Ectodermal cell (in vitro differentiated cells): ENCODE results near the gene RETN.

ENCODE experiments used
- H3K27ac ChIP-seq: 2 replicates; pipeline ENCODE4 v1.7.0; 2013; ENCODE audit warnings: mild to moderate bottlenecking, low read depth, low read length; ENCODE audit not compliant: insufficient read depth, poor library complexity, severe bottlenecking
- H3K27me3 ChIP-seq: 2 replicates; pipeline ENCODE4 v1.7.0; 2013; ENCODE audit warnings: mild to moderate bottlenecking, low read length; ENCODE audit not compliant: insufficient read depth, control insufficient read depth, poor library complexity, severe bottlenecking
- H3K36me3 ChIP-seq: one replicate; pipeline ENCODE4 v1.7.0; 2013; ENCODE audit warnings: low read length; ENCODE audit not compliant: control insufficient read depth, insufficient read depth
- H3K4me1 ChIP-seq: one replicate; pipeline ENCODE4 v1.7.0; 2013; ENCODE audit warnings: low read length; ENCODE audit not compliant: control insufficient read depth, insufficient read depth
- H3K4me3 ChIP-seq: 2 replicates; pipeline ENCODE4 v1.7.0; 2013; ENCODE audit warnings: low read depth, low read length, control low read depth; ENCODE audit not compliant: insufficient read depth
- H3K9me3 ChIP-seq: 2 replicates; pipeline ENCODE4 v1.7.0; 2013; ENCODE audit warnings: mild to moderate bottlenecking, low read length, moderate library complexity; ENCODE audit not compliant: control insufficient read depth
- WGBS, 2 experiments: methylation state at CpG; one replicate each; pipeline ENCODE4 v1.1.7; 2013; ENCODE audit warnings: missing lambda C conversion rate in 2 of 2; 5-methylcytosine and 5-hydroxymethylcytosine counted together

RETN gene

DNA sequence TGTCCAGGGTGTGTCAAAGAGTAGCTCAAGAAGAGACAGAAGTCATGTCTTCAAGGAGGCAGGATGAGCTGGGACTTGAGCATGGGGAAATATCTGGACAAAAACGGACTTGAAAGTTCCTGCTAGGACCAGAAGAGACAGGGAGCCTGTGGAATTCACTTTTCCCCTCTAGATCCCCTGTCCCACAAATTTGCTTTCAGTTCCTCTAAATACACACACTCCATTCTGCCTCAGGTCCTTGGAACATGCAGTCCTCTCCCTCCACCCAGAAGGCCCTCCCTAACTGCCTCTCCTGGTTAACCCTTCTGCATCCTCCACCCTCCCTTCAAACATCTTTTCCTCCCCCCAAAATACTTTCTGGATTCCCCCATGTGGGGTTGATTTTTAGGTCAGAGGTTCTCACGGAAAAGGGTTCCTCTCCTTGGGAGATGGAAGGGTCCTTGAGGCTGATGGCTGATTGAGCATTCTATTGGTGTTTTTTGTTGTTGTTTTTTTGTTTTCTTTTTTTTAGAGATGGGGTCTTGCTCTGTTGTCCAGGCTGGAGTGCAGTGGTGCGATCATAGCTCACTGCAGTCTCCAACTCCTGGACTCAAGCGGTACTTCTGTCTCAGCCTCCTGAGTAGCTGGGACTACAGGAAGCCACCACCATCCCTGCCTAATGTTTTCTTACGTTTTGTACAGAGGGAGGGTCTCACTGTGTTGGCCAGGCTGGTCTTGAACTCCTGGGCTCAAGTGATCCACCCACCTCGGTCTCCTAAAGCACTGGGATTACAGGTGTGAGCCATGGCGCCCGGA is 6.9 kb upstream of the RETN start:
- Histone ChIP-seq H3K27me3 (peaks cover 2% of the 10 kb centered on the region), H3K27ac (no peak overlapping the region), H3K4me1 (no peaks in the 10 kb centered on the region), H3K4me3 (no peak overlapping the region), H3K36me3 (no peaks in the 10 kb centered on the region), H3K9me3 (no peaks in the 10 kb centered on the region)
- 77 to 81% methylated on average over 8 of the region's 8 CpGs for WGBS, 2 experiments

DNA sequence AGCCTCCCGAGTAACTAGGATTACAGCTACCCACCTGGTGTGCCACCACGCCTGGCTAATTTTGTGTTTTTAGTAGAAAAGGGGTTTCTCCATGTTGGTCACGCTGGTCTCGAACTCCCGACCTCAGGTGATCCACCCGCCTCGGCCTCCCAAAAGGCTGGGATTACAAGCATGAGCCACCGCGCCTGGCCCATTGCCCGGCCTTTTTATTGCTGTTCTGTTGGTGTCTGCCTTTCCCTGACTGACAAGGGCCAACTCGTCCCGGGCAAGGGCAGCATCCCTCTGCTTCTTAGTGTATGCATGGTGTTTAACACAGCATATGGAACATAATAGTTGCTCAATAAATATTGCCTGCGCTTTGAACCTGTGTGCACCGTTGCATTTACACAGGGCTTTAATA is 6.2 kb upstream of the RETN start:
- no peaks in the 10 kb centered on the region for H3K4me1 ChIP-seq
- H3K36me3 ChIP-seq: no peaks in the 10 kb centered on the region
- H3K27ac ChIP-seq: no peak overlapping the region
- no peaks in the 10 kb centered on the region for H3K9me3 ChIP-seq
- 88 to 89% methylated on average over 12 to 14 of the region's 14 CpGs for WGBS, 2 experiments
- H3K27me3 ChIP-seq: peaks cover 3% of the 10 kb centered on the region
- no peak overlapping the region for H3K4me3 ChIP-seq

DNA sequence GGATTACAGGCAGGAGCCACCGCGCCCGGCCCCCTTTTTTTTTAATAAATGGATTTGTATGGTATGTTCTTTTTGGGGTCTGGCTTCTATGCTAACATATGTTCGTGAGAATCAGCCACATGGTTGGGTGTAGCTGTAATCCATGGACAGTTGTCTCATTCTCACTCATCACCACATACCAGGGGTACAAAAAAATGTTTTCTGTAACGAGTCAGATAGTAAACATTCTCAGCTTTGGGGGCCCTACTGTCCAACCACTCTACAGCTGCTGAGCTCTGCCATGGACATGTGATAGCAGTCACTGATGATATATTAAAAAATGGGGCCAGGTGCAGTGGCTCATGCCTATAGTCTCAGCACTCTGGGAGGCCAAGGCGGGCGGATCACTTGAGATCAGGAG is 5.1 kb upstream of the RETN start:
- H3K9me3 ChIP-seq: no peaks in the 10 kb centered on the region
- WGBS, 2 experiments: 80 to 82% methylated on average over 6 to 7 of the region's 7 CpGs
- no peak overlapping the region for H3K27ac ChIP-seq
- no peaks in the 10 kb centered on the region for H3K4me1 ChIP-seq
- no peak overlapping the region for H3K4me3 ChIP-seq
- H3K27me3 ChIP-seq: peaks cover 5% of the 10 kb centered on the region
- no peaks in the 10 kb centered on the region for H3K36me3 ChIP-seq

DNA sequence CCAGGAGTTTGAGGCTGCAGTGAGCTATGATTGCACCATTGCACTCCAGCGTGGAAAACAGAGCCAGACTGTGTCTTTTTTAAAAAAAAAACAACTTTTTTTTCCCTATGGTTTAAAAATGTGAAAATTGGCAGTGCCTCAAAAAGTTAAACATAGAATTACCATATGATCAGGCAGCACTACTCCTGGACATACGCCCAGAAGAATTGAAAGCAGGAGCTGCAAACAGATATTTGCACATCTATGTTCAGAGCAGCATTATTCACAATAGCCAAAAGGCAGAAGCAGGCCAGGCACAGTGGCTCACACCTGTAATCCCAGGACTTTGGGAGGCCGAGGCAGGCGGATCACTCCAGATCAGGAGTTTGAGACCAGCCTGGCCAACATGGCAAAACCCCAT is 3.8 kb upstream of the RETN start:
- no peaks in the 10 kb centered on the region for H3K9me3 ChIP-seq
- H3K4me3 ChIP-seq: no peak overlapping the region
- no peaks in the 10 kb centered on the region for H3K4me1 ChIP-seq
- no peak overlapping the region for H3K27ac ChIP-seq
- no peaks in the 10 kb centered on the region for H3K36me3 ChIP-seq
- peaks cover 19% of the 10 kb centered on the region for H3K27me3 ChIP-seq
- 71 to 79% methylated on average over 4 of the region's 4 CpGs for WGBS, 2 experiments

DNA sequence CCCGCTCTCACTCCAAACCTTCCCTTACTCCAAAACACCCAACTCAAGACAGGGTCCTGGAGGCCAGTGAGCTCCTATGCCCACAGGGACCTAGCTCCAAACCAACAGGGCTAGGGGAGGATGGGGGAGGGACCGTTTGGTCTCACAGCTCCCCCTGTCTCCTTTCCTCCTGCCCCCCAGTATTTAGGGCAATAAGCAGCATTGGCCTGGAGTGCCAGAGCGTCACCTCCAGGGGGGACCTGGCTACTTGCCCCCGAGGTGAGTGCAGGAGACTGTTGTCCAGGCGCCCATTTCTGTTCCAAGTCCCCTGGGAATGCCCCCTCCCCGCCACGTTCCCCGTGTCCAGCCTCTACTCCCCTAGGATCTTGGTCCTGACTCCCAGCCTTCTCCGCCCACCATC is 792 bp downstream of the RETN start:
- Histone ChIP-seq H3K4me3 (peak overlapping the region; percentile 2), H3K27ac (no peak overlapping the region), H3K9me3 (no peaks in the 10 kb centered on the region), H3K36me3 (no peaks in the 10 kb centered on the region), H3K4me1 (no peaks in the 10 kb centered on the region), H3K27me3 (peaks cover 50% of the 10 kb centered on the region)
- WGBS, 2 experiments: 42 to 47% methylated on average over 9 of the region's 9 CpGs

DNA sequence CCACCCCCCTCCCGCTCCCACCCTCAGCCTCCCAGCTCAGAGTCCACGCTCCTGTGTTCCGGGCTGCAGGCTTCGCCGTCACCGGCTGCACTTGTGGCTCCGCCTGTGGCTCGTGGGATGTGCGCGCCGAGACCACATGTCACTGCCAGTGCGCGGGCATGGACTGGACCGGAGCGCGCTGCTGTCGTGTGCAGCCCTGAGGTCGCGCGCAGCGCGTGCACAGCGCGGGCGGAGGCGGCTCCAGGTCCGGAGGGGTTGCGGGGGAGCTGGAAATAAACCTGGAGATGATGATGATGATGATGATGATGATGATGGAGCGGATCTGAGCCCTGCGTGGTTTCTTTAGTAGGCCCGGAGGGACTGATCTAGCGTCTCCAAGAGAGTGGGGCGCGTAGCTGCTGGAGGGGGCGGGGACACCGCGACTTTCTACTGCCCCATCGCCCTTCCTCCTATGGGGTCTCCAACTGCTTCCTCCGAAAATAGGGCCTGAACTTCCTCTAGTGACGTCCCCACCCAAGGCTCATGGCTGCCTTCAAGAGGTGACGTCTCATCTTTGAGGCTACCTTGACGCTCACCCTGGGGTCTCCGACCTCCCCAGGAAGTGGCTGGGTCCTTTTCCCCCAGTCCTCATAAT is 1.4 kb downstream of the RETN start:
- Histone ChIP-seq H3K9me3 (no peaks in the 10 kb centered on the region), H3K27ac (no peak overlapping the region), H3K4me1 (no peaks in the 10 kb centered on the region), H3K27me3 (peaks cover 50% of the 10 kb centered on the region), H3K36me3 (no peaks in the 10 kb centered on the region), H3K4me3 (peak overlapping the region; percentile 35)
- WGBS, 2 experiments: 7 to 8% methylated on average over 42 of the region's 43 CpGs

DNA sequence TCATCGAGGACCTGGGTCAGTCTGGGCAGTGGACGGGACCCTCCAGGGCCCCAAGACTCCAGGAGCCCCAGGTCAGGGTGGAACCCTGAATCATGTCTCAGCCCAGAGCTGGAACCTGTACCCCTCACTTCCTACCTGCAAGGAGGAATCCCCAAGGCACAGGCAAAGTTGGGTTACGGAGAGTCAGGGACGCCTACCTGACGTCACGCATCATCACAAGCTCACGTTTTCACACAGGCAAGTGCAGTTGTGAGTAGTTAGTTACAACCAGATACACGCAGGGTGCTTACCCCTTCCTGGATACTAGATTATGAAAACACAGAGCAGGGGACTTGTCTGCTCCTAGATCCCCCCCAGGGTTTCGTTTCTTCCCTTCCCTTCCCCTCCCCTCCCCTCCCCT is 1.9 kb downstream of the RETN start:
- 44 to 51% methylated on average over 8 of the region's 9 CpGs for whole genome bisulfite sequencing, 2 experiments
- no peak overlapping the region for H3K27ac ChIP-seq
- no peaks in the 10 kb centered on the region for H3K4me1 ChIP-seq
- no peaks in the 10 kb centered on the region for H3K9me3 ChIP-seq
- H3K27me3 ChIP-seq: peaks cover 52% of the 10 kb centered on the region
- H3K36me3 ChIP-seq: no peaks in the 10 kb centered on the region
- H3K4me3 ChIP-seq: peak overlapping the region; percentile 35

DNA sequence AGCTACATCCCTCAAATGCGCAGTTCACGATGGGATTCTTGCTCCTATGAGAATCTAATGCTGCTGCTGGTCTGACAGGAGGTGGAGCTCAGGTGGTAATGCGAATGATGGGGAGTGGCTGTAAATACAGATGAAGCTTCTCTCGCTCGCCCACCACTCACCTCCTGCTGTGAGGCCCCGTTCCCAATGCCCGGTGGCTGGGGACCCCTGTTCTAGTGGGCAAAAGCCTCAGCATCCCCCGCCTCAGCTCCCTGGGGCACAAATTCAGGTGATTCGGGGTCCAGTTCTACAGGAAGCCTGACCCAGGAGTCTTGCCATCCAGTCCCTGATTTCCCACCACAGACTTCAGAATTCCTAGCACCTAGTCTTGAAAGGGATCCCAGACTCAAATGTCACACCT is 3.7 kb downstream of the RETN start:
- Histone ChIP-seq H3K27me3 (peaks cover 66% of the 10 kb centered on the region), H3K4me1 (no peaks in the 10 kb centered on the region), H3K36me3 (no peaks in the 10 kb centered on the region), H3K4me3 (no peak overlapping the region), H3K9me3 (no peaks in the 10 kb centered on the region), H3K27ac (no peak overlapping the region)
- WGBS, 2 experiments: 49 to 55% methylated on average over 9 of the region's 9 CpGs

DNA sequence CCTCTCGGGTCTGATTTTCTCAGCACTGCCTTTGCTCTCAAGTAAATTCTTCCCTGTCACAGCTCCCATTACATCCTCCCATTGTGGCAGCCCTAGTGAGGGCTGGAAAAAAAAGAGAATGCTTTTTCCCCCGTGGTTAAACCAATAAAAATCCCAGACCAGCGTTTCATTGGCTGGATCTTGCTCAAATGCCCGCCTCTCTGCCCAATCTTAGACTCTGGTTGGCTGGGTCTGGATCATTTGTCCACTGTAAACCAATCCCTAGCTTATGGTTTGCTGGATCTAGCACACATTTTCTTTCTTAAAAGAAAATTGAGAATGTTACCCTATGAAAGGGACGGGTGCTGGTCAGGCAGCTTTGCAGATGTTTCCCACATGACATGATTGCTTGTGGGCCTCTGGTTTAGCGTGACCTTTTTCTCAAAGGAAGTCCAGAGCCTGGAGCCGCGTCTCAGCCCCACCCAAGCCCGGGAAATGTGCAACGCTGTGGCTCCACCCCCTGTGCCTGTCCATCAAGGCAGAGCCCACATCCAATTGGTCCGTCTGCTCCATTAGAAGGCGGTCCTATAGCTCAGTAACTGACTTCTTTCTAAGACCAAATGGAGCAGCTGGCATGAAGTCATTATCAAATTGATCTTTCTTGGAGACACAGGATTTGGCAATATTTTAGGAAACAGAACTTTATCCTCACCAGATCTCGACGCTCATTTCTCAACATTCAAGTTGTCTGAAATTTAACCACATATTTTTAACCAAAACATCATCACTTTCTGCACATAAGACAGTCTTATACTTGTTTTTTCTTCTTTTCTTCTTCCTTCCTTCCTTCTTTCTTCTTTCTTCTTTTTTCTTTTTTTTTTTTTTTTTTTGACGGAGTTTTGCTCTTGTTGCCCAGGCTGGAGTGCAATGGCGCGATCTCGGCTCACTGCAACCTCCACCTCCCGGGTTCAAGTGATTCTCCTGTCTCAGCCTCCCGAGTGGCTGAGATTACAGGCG is 5.5 kb downstream of the RETN start:
- peaks cover 72% of the 10 kb centered on the region for H3K27me3 ChIP-seq
- no peaks in the 10 kb centered on the region for H3K36me3 ChIP-seq
- 59 to 65% methylated on average over 17 to 21 of the region's 21 CpGs for WGBS, 2 experiments
- H3K27ac ChIP-seq: no peak overlapping the region
- H3K9me3 ChIP-seq: no peaks in the 10 kb centered on the region
- peaks cover 3% of the 10 kb centered on the region for H3K4me1 ChIP-seq
- H3K4me3 ChIP-seq: no peak overlapping the region

DNA sequence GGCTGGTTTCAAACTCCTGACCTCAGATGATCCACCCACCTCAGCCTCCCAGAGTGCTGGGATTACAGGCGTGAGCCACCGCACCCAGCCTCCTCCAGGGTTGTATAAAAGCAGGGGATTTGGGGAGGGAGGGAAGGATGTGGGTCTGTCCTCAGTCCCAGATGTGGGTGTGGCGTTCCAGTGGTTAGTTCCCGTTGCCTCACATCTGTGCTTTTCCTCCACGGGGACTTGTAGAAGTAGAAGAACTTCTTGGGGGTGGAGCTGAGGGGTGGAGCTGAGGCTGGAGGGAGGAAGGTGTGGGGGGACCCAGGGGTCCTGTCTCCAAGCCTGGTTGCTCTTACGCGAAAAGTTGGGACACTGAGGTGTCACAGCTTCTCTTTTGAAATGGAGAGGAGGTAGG is 7.5 kb downstream of the RETN start:
- no peak overlapping the region for H3K4me3 ChIP-seq
- H3K27ac ChIP-seq: no peak overlapping the region
- peaks cover 3% of the 10 kb centered on the region for H3K4me1 ChIP-seq
- WGBS, 2 experiments: 62 to 69% methylated on average over 7 of the region's 7 CpGs
- no peaks in the 10 kb centered on the region for H3K36me3 ChIP-seq
- H3K27me3 ChIP-seq: peaks cover 57% of the 10 kb centered on the region
- no peaks in the 10 kb centered on the region for H3K9me3 ChIP-seq
